AG09309 (cell line): ENCODE data around the gene ZNRF3.
"Not testable (repeated sequence)": the region's sequence is repeated elsewhere in the genome, so short reads cannot be mapped to it uniquely, and the experiment has no call there.

Experiments used
- DNase-seq: peaks from one replicate; pipeline ENCODE4 v3.0.0-alpha.2; 2010; ENCODE audit warnings: low read depth
- H3K4me3 ChIP-seq: 2 replicates; pipeline ENCODE4 v1.5.1; 2011; ENCODE audit warnings: mild to moderate bottlenecking, low read depth, low read length, moderate library complexity; ENCODE audit not compliant: control insufficient read depth
- CTCF ChIP-seq: IDR thresholded peaks from 2 replicates; pipeline ENCODE4 v1.5.1; 2011; ENCODE audit warnings: mild to moderate bottlenecking, low read depth, low read length, inconsistent platforms; ENCODE audit not compliant: insufficient read depth, control insufficient read depth; ENCODE audit errors: missing control alignments

ZNRF3 gene

GRCh38 chr22:29081517-29082236 is 198.3 kb downstream of the ZNRF3 start:
- DNase-seq = no peak
- no peak for TF ChIP-seq CTCF
- no peak overlapping the region for H3K4me3 ChIP-seq

GRCh38 chr22:29082826-29083545 is 199.6 kb downstream of the ZNRF3 start:
- TF ChIP-seq CTCF = no peak
- DNase-seq = no peak
- H3K4me3 ChIP-seq = no peak overlapping the region

- not testable (repeated sequence) for H3K4me3 ChIP-seq, DNase-seq
Observed at GRCh38 chr22:29083576-29083932, 200.2 kb downstream of the ZNRF3 start.

GRCh38 chr22:29083933-29084591 is 200.7 kb downstream of the ZNRF3 start:
- no peak for DNase-seq
- TF ChIP-seq CTCF = no peak
- no peak overlapping the region for H3K4me3 ChIP-seq

GRCh38 chr22:29087012-29087411 is 203.6 kb downstream of the ZNRF3 start:
- no peak overlapping the region for H3K4me3 ChIP-seq
- no peak for TF ChIP-seq CTCF
- no peak for DNase-seq

- no peak for DNase-seq
- no peak overlapping the region for H3K4me3 ChIP-seq
- TF ChIP-seq CTCF = no peak
Observed at GRCh38 chr22:29088809-29089208, 205.4 kb downstream of the ZNRF3 start.

GRCh38 chr22:29089507-29089906 is 206.1 kb downstream of the ZNRF3 start:
- TF ChIP-seq CTCF = no peak
- H3K4me3 ChIP-seq = no peak overlapping the region
- no peak for DNase-seq
